IPS-18a (cell line): ENCODE measurements around the gene PIGU.

Experiments used
- H3K27ac ChIP-seq: one replicate; pipeline ENCODE4 v1.5.1; 2013; ENCODE audit warnings: low read length
- H3K27me3 ChIP-seq: one replicate; pipeline ENCODE4 v1.6.1; 2013; ENCODE audit warnings: mild to moderate bottlenecking, low read length; ENCODE audit not compliant: control insufficient read depth, insufficient read depth
- H3K36me3 ChIP-seq: one replicate; pipeline ENCODE4 v1.6.1; 2013; ENCODE audit warnings: low read depth, low read length; ENCODE audit not compliant: control insufficient read depth
- H3K4me1 ChIP-seq: one replicate; pipeline ENCODE4 v1.6.1; 2013; ENCODE audit warnings: low read depth, low read length; ENCODE audit not compliant: control insufficient read depth
- H3K4me3 ChIP-seq: one replicate; pipeline ENCODE4 v1.5.1; 2013; ENCODE audit warnings: low read length
- H3K9ac ChIP-seq: one replicate; pipeline ENCODE4 v1.6.1; 2013; ENCODE audit warnings: mild to moderate bottlenecking, low read length, moderate library complexity
- H3K9me3 ChIP-seq: one replicate; pipeline ENCODE4 v1.6.1; 2013; ENCODE audit warnings: low read depth, low read length; ENCODE audit not compliant: control insufficient read depth

Gene PIGU

DNA sequence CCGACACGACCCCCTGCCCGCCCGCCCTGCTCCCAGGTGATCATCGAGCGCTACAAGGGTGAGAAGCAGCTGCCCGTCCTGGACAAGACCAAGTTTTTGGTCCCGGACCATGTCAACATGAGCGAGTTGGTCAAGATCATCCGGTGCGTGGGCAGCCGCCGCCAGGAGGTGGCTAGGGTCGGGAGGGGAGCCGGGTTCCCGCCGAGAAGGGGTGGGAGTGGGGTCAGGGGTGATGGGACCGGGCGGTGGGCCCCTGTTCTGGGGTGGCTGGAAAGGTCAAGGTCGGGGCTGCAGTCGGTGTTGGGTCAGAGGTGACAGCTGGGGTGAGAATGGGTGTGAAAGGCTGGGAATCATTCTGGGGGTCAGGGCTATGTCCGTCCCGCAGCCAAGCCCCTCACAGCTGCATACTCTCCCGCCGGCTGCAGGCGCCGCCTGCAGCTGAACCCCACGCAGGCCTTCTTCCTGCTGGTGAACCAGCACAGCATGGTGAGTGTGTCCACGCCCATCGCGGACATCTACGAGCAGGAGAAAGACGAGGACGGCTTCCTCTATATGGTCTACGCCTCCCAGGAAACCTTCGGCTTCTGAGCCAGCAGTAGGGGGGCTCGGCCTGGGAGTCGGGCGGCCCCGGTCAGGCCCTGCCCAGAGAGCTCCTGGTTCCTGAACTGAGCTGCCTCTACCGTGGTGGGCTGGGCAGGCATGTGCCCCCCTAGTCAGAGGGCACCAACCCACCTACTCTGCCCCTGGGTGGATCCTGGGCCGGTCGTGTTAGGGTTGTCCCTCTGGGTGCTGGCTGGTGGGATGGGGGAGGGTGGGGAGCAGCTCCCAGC is 117.4 kb downstream of the PIGU start:
- Histone ChIP-seq H3K9me3 (no peaks in the 10 kb centered on the region), H3K36me3 (no peaks in the 10 kb centered on the region), H3K27ac (no peak overlapping the region), H3K27me3 (no peaks in the 10 kb centered on the region), H3K4me3 (no peak overlapping the region), H3K4me1 (no peaks in the 10 kb centered on the region), H3K9ac (no peak overlapping the region)

DNA sequence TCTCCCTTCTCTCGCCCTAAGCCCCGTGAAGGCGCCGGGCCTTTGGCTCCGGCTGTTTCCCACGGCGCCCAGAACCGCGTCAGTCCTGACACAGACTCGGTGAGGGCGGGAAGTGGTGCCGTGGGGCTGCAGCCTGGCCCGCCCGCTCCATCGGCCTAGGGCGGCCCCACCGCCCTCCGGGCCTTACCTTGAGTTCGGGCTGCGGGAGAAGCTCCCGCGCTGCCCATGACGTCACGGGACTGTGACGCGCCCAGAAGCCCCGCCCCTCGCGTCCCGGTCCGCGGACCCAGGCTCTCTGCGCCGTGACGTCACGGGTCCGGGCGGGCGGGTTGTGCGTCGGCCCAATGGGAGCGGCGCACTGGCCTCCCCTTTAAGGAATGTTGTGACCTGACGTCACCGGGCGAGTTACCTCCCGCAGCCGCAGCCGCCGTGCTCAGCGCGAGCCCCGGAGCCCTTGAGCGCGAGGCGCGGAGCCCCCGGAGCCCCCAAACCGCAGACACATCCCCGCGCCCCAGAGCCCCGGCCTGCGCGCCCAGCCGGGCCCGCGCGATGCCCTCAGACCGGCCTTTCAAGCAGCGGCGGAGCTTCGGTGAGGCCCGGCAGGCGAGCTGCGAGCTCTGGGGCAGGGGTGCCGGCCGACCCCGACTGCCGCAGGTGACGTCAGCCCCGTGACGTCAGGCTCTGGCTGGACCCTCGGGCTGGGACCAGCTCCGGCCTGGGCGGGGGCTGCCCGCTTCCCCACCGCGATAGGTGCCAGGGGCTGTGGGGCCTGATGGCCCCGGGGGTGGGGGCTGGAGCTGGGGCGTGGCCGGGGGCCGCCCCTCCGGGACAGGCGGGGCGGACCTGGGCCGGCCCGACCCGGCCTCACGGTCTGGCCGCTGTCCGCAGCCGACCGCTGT is 118.3 kb downstream of the PIGU start, which contains the start of gene MAP1LC3A:
TSS of gene MAP1LC3A (plus strand) at position 399 of the 899 bp plus-strand sequence. CDS start at position 550, 151 bp downstream.
- H3K4me1 ChIP-seq, result no peaks in the 10 kb centered on the region
- no peaks in the 10 kb centered on the region for H3K27me3 ChIP-seq
- H3K4me3 ChIP-seq, result peak within 1 kb of the TSS; percentile 61
- H3K36me3 ChIP-seq, result no peaks in the 10 kb centered on the region
- no peak within 1 kb of the TSS for H3K27ac ChIP-seq
- H3K9ac ChIP-seq, result peak within 1 kb of the TSS; percentile 28
- no peaks in the 10 kb centered on the region for H3K9me3 ChIP-seq

DNA sequence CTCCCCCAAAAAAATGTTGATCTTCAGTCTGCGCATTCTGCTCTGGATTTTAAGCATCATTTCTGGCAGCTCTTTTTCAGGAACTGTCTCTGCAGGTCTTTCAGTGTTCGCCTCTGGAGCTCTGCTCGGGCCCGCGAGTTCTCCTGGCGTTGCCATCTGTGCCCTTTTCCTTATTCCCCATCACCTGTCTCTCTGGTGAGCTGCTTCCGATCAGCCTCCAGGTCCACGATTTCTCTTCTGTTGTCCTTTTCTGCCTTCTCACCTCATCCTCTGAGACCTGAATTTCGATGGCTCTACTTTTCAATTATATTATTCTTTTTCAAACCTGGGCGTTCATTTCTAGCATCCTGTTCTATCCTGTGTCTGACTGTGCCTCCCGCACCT is 119.0 kb downstream of the PIGU start:
- Histone ChIP-seq H3K27me3 (no peaks in the 10 kb centered on the region), H3K4me3 (peak overlapping the region; percentile 61), H3K27ac (no peak overlapping the region), H3K9ac (peak overlapping the region; percentile 18), H3K9me3 (no peaks in the 10 kb centered on the region), H3K36me3 (no peaks in the 10 kb centered on the region), H3K4me1 (no peaks in the 10 kb centered on the region)

DNA sequence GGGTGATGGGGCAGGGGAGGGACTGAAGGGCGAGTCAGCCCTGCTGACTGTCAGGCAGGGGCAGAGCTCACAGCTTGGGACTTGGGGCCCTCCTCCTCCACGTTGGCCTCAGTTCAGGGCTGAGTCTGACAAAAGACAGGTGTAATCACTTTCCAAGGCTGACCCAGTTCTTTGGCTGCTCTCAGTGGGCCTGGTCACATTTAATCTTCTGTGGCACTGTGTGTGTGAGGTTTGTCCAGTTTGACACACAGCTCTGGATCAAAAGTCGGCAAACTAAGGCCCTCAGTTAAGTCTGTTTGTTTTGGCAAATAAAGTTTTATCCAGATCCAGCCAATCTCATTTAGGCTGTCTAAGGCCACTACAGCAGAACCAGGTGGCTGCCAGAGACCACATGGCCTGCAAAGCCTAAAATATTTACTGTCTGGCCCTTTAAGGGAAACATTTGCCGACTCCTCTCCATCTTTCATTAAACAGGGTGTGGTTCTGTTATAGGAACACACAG is 123.5 kb downstream of the PIGU start:
- Histone ChIP-seq H3K27ac (no peak overlapping the region), H3K9ac (no peak overlapping the region), H3K36me3 (no peaks in the 10 kb centered on the region), H3K9me3 (no peaks in the 10 kb centered on the region), H3K4me1 (peaks cover 4% of the 10 kb centered on the region), H3K27me3 (no peaks in the 10 kb centered on the region), H3K4me3 (no peak overlapping the region)

DNA sequence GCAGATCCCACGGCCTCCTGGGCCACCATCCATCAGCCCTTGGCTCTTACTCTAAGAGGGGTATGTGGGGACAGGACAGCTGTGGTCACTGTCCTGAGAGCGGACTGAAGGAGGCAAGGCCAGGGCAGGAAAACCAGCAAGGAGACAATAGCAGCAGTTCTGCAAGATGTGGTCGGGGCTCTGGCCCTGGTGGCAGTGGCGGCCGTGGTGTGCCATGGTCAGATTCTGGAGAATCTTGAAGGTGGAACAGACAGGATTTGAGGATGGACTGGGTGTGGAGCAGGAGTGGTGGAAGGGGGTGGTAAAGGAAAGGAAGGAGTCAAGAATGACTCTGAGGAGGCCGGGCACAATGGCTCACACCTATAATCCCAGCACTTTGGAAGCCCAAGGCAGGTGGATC is 124.3 kb downstream of the PIGU start:
- Histone ChIP-seq H3K4me1 (peaks cover 4% of the 10 kb centered on the region), H3K9ac (no peak overlapping the region), H3K27me3 (no peaks in the 10 kb centered on the region), H3K9me3 (no peaks in the 10 kb centered on the region), H3K4me3 (no peak overlapping the region), H3K36me3 (no peaks in the 10 kb centered on the region), H3K27ac (no peak overlapping the region)

DNA sequence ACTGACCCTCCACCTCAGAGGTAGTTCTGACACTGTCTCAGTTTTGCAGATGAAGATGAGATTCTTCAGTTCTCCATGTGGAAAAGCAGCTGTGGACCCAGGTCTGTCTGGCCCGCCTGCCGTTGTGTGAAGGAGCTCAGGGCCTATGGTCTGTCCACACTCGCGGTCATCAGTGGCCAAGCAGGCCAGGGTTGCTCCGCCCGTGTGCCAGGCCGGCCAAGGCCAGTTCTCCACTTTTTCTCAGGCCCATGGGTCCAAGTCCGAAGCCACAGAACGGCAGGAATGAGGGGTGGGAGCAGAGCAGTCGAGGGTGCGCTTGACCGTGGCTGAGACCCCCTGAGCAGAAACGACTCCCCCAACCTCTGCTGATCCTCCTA is 127.0 kb downstream of the PIGU start:
- H3K36me3 ChIP-seq, result no peaks in the 10 kb centered on the region
- H3K27me3 ChIP-seq, result peaks cover 7% of the 10 kb centered on the region
- H3K9me3 ChIP-seq, result no peaks in the 10 kb centered on the region
- H3K4me3 ChIP-seq, result no peak overlapping the region
- no peak overlapping the region for H3K9ac ChIP-seq
- peaks cover 4% of the 10 kb centered on the region for H3K4me1 ChIP-seq
- H3K27ac ChIP-seq, result no peak overlapping the region

DNA sequence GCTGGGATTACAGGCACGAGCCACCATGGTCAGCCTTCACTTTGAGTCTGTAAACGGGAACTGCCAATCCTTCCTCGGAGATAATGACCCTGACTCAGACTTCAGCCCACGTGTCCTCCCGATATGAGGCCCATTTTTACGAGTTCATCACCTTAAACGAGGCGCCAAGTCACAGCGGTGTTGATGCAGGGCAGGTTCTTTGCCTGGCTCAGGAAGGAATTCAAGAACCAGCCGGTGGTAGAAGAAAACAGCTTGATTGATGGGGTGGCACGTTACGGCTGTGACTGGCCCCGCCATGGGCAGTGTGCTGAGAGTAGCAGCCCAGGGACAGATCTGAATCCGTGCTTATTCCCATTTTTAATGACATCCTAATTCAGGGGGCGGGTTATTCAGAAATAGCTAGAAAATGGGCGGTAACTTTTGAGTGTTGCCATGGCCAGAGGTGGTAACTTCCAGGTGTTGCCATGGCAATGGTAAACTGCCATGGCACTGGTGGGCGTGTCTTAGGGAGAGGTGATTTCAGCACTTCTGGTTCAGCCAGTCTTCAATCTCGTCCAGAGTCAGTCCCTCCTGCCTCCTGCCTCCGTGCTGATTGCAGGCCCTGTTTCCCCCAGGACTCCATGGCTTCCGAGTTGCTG is 127.5 kb downstream of the PIGU start:
- Histone ChIP-seq H3K4me1 (peaks cover 4% of the 10 kb centered on the region), H3K4me3 (no peak overlapping the region), H3K9ac (no peak overlapping the region), H3K27me3 (peaks cover 8% of the 10 kb centered on the region), H3K27ac (no peak overlapping the region), H3K9me3 (no peaks in the 10 kb centered on the region), H3K36me3 (no peaks in the 10 kb centered on the region)

DNA sequence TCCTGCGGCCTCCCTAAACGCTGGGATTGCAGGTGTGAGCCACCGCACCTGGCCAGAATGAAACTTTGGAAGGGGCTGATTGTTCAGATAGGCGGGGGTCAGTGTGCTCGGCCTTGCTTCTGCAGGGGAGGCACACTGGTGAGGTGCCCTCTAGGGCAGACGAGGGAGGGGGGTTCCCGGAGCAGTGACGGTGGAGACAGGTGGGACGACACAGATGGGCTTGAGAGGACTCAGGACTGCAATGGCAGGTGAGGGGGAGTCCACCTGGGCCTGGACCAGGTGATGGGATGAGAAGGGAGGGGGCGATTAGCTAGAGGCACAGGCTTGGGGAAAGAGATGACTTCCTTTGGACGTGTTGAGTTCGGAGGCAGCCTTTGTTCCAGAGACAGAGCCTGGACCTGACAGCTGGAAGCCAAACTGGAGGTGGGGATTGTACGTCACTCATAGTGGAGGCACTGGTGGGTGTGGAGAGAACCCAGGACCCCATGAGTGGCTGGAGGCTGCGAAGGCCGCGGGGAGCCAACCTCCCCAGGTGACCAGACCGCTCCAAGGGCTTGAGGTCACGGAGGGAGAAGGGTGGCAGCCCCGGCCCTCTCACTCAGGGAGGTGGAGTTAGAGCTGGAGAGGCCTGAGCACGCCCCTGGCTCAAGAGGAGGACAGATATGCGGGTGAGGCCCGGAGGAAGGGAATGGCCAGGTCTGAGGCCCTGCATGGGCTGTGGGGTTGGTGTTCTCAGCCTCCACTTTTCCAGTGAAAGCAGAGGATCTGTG is 128.9 kb downstream of the PIGU start:
- Histone ChIP-seq H3K27ac (no peak overlapping the region), H3K4me1 (peaks cover 4% of the 10 kb centered on the region)

DNA sequence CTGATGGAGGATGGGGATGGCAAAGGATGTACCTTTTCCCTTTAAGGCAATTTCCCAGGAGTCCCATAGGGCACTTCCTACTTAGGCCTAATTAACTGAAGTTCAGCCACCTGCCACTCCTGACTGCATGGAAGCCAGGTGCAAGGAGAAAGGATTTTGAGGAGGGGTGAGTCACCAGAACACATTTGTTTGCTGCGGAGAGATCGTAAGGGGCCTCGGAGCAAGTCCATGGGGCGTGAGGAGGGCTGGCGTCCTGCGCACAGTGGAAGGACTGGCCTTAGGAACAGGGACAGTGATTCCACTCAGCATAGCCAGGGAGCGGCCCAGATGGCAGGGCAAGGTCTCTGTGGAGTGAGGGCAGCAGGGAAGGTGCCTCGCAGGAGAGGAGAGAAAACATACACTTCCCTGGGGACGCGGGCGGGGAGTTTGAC is 130.1 kb downstream of the PIGU start:
- Histone ChIP-seq H3K9ac (no peak overlapping the region), H3K36me3 (no peaks in the 10 kb centered on the region), H3K27ac (no peak overlapping the region), H3K4me1 (peaks cover 4% of the 10 kb centered on the region), H3K9me3 (no peaks in the 10 kb centered on the region), H3K4me3 (no peak overlapping the region), H3K27me3 (peaks cover 8% of the 10 kb centered on the region)

More for the DNA sequence above, 128.9 kb downstream of the PIGU start:
- Histone ChIP-seq H3K9me3 (no peaks in the 10 kb centered on the region), H3K9ac (no peak overlapping the region), H3K4me3 (no peak overlapping the region), H3K27me3 (peaks cover 8% of the 10 kb centered on the region), H3K36me3 (no peaks in the 10 kb centered on the region)

DNA sequence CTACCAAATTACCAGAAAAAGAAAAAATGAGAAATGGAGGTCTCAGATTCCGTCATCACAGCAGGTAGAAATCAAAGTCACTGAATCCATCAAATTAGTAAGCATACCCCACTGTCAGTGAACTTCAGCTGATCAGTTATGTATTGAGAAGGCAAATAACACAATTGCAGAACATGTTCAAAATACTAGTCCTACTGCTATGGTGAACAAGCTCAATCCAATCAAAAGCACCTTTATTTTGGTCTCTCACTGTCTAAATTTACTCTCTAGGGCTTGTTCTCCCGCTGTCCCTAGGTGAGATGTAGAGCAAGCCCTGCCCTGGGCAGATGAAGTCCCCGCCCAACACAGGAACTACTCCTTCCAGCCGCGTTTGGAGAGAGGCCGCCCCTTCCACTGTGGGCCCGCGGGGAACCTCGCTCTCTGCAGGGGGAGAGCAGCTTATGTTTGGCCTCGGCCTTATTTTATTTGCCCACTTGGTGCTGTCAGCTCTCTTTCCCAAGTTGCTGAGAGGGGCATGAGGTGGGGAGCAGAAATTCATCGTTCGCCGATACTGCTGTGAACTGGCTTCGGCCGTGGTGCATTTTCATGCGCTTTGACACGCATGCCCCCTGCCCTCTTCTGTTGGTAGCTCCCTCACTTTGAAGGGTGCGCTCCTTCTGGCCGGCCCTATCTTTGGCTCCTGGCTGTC is 132.6 kb downstream of the PIGU start:
- Histone ChIP-seq H3K27me3 (peaks cover 8% of the 10 kb centered on the region), H3K4me1 (peaks cover 2% of the 10 kb centered on the region), H3K9me3 (no peaks in the 10 kb centered on the region), H3K27ac (no peak overlapping the region), H3K36me3 (peaks cover 18% of the 10 kb centered on the region), H3K9ac (no peak overlapping the region), H3K4me3 (peak overlapping the region; percentile 18)
